DMS79 treated with DMSO at 0.1 percent for 48 hours (cell line): ENCODE measurements around the gene PSMA3.

Source experiments
- DNase-seq: peaks from one replicate; lab custom pipeline; 2025; lab: John Stamatoyannopoulos, UW

Gene PSMA3

GRCh38 chr14:58272588-58273372 is 28.1 kb downstream of the PSMA3 start:
- DNase-seq = no peak

- DNase-seq = no peak
Observed at GRCh38 chr14:58274881-58275280, 30.2 kb downstream of the PSMA3 start.

GRCh38 chr14:58275527-58276190 is 31.0 kb downstream of the PSMA3 start:
- no peak for DNase-seq

- no peak for DNase-seq
Observed at GRCh38 chr14:58276208-58276607, 31.6 kb downstream of the PSMA3 start.

GRCh38 chr14:58278177-58278576 is 33.5 kb downstream of the PSMA3 start:
- no peak for DNase-seq

- no peak for DNase-seq
Observed at GRCh38 chr14:58280954-58281787, 36.5 kb downstream of the PSMA3 start.

GRCh38 chr14:58281969-58282368 is 37.3 kb downstream of the PSMA3 start:
- DNase-seq = no peak

- DNase-seq = no peak
Observed at GRCh38 chr14:58282925-58283593, 38.4 kb downstream of the PSMA3 start.

- no peak for DNase-seq
Observed at GRCh38 chr14:58283730-58284129, 39.1 kb downstream of the PSMA3 start.

GRCh38 chr14:58285132-58285531 is 40.5 kb downstream of the PSMA3 start:
- no peak for DNase-seq

GRCh38 chr14:58287607-58288042 is 43.0 kb downstream of the PSMA3 start:
- no peak for DNase-seq

- DNase-seq = no peak
Observed at GRCh38 chr14:58288106-58288792, 43.6 kb downstream of the PSMA3 start.

GRCh38 chr14:58291646-58292045 is 47.0 kb downstream of the PSMA3 start:
- no peak for DNase-seq

GRCh38 chr14:58292187-58292586 is 47.5 kb downstream of the PSMA3 start:
- DNase-seq = no peak

- DNase-seq = no peak
Observed at GRCh38 chr14:58294201-58294600, 49.6 kb downstream of the PSMA3 start.

GRCh38 chr14:58296726-58297125 is 52.1 kb downstream of the PSMA3 start:
- DNase-seq = no peak

- DNase-seq = no peak
Observed at GRCh38 chr14:58297412-58297761, 52.7 kb downstream of the PSMA3 start.

- peak; percentile 100 for DNase-seq
Observed at GRCh38 chr14:58297762-58298476, 53.3 kb downstream of the PSMA3 start.

- DNase-seq = no peak
Observed at GRCh38 chr14:58298477-58299400, 54.1 kb downstream of the PSMA3 start, which contains the start of gene ARID4A. Gene ARID4A (plus strand): TSS chr14:58298555. CDS start chr14:58299855, 1,300 bp downstream.
